Heart right ventricle (tissue), 16 donors: Measurements from ENCODE around the gene AGAP1. TPM values are rescaled to one million over a fixed set of nuclear protein-coding genes. Genes with fewer than 3 reads are reported as not detected.

ENCODE experiments used
- ATAC-seq, 8 donors: fragments of 200-7000 bp; cut with Tn5 transposase; one replicate each; pipeline ENCODE4 v1.9.1; 2020; ENCODE audit warnings: mild to moderate bottlenecking in 8 of 8, moderate library complexity in 8 of 8, moderate number of reproducible peaks in 1 of 8
- DNase-seq, 2 donors: peaks; one replicate each; pipeline ENCODE4 v3.0.0-alpha.2; 2020
- H3K27ac ChIP-seq, 10 donors: fragments of 200-600 bp; sonication (generic) in 2 of 10; one replicate each; pipeline versions ENCODE4 v1.5.0 to v1.8.0; 2020 to 2022; ENCODE audit warnings: mild to moderate bottlenecking in 3 of 10
- H3K27me3 ChIP-seq, 7 donors: fragments of 200-600 bp; one replicate each; pipeline ENCODE4 v1.8.0; 2021 to 2022; ENCODE audit warnings: mild to moderate bottlenecking in 2 of 7
- H3K36me3 ChIP-seq, 9 donors: fragments of 200-600 bp; sonication (generic) in 1 of 9; one replicate each; pipeline versions ENCODE4 v1.5.0 to v1.8.0; 2020 to 2022; ENCODE audit warnings: mild to moderate bottlenecking in 2 of 9
- H3K4me1 ChIP-seq, 9 donors: fragments of 200-600 bp; sonication (generic) in 1 of 9; one replicate each; pipeline versions ENCODE4 v1.5.0 to v1.8.0; 2020 to 2022; ENCODE audit warnings: mild to moderate bottlenecking in 4 of 9
- H3K4me3 ChIP-seq, 10 donors: fragments of 200-600 bp; sonication (generic) in 2 of 10; one replicate each; pipeline versions ENCODE4 v1.5.0 to v1.8.0; 2020 to 2022; ENCODE audit warnings: mild to moderate bottlenecking in 7 of 10, moderate library complexity in 2 of 10
- H3K9me3 ChIP-seq, 11 donors: fragments of 200-600 bp in 10 of 11; sonication (generic) in 2 of 11; one replicate each; pipeline versions ENCODE4 v1.5.0 to v1.8.0; 2013 to 2022; ENCODE audit warnings: mild to moderate bottlenecking in 2 of 11, control low read depth in 1 of 11, moderate library complexity in 1 of 11
- CTCF ChIP-seq, 9 donors: fragments of 200-600 bp; sonication (generic) in 2 of 9; IDR thresholded peaks; one replicate each; pipeline versions ENCODE4 v1.5.0 to v1.8.0; 2021 to 2022; ENCODE audit warnings: antibody characterized with exemption in 9 of 9, mild to moderate bottlenecking in 5 of 9, moderate library complexity in 1 of 9
- WGBS, 2 donors: extraction: QIAGEN DNeasy Blood & Tissue Kit; methylation state at CpG; one replicate each; pipeline ENCODE4 v1.1.7; 2013; ENCODE audit warnings: inconsistent platforms in 1 of 2; 5-methylcytosine and 5-hydroxymethylcytosine counted together
- intact Hi-C, 10 donors: fragments of 100-400 bp; cut with DNase I; formaldehyde crosslinking; loops; one replicate each; pipeline versions ENCODE4 v1.11.1 to v1.14.2; 2022
- polyA plus RNA-seq, 2 donors: library from polyadenylated mRNA; stranded (reverse); fragments of 200-250 nt; gene quantifications; one replicate each; pipeline ENCODE4 v1.2.3, GENCODE V29; 2013
- total RNA-seq, 10 donors: library from RNA; stranded (reverse); fragmentation: NEBNext Ultra II Directional in 3 of 10; extraction: Animal tissue kit (Norgen Biotek cat#: 25700) in 3 of 10; gene quantifications; one replicate each; pipeline versions ENCODE4 v1.2.1 to v1.2.4, GENCODE V29; 2021 to 2023
- donor health status: Arrhythmogenic right ventricular cardiomyopathy.
- donor health status: ischemic (EF 13 %, LVEDD 7.1; RV severe dilation, severe dysfunction).
- donor health status: healthy with polysubstance abuse.
- donor health status: DM: no; HTN: yes; CAD: no.
- donor health status: DM: no; HTN: no; CAD: no.
- donor health status: ischemic (EF 25% LVEDD 6.9; RV normal size, moderate dysfunction).
- donor health status: ischemic (EF 25% LVEDD 5.7; RV mildly dilated, moderate dysfunction).
- donor health status: healthy.
- donor health status: DM: yes; HTN: yes; CAD: no.
- donor health status: Ischemic cardiomyopathy.
- donor health status: ischemic (EF 35%, LVEDD 5.7; RV mildly dilated, moderate dysfunction).
- donor health status: nonischemic (EF 11% LVEDD 7.7; RV severe dilation, severe dysfunction).
- donor health status: DM: yes; HTN: yes; CAD: no.
- donor health status: PGD.
- donor health status: ischemic (EF 29% LVEDD 5.4; RV normal size, mild dysfunction).
- donor health status: nonischemic (EF 23%, LVEDD 6.1; RV moderate dilation, normal function).

AGAP1 gene
- total and polyA plus RNA-seq, 12 donors, result 3.5 to 29.2 (median 19.4) TPM

DNA sequence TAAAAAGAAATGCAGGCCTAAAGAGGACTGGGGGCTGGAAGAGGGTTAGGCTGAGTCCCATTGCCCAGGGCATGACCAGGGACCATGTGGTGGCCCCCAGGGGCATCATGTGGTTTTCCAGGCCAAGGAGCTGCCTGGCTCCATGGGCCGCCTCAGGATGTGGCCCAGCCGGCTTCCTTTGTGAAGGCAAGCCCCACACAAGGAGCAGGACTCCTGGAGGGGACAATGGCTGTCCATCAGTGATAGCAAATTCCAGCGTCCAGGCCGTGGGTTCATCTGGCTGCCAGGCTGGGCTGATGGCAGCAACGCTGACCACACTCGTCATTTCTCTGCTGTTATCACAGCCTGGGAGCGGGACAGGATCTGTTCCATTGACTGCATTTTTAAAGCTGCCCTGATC is 591.8 kb downstream of the AGAP1 start:
- Histone ChIP-seq H3K4me1 (peaks cover 0 to 16% (median 7%) of the 10 kb centered on the region in 9 donors), H3K27ac (no peak overlapping the region), H3K9me3 (no peaks in the 10 kb centered on the region), H3K4me3 (no peak overlapping the region), H3K27me3 (no peaks in the 10 kb centered on the region), H3K36me3 (no peaks in the 10 kb centered on the region)
- 76 to 82% methylated on average over 7 of the region's 7 CpGs for WGBS, 2 donors
- TF ChIP-seq CTCF (IDR thresholded peaks at IDR 0.05), result no peak
- ATAC-seq (no peak), DNase-seq (no peak)
- intact Hi-C loops, result no loop called here

DNA sequence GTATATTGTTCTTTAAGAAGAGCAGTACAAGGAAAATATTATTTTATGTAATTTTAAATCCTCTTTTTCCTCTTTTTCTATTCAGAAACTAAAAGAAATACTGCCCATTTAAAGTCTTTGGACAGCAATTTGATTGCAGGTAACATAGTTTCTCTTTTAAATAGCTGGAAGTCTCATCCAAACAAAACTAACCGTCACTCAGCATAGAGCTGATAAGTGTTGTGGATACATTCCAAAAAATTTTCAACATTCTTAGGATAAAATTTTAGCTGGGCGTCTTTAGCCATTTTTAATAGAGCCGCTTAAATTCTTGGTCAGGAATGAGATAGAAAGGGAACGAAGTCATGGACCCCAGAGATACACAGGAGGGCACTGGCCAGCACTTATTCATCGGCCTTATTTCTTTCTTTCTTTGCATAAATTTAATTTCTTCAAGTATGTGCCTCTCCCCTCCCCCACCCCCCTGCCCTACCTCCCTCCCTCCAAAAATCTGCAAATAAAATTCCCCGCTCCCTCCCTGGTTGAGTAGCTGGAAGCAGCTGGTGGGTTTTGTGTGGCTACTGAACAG is 592.6 kb downstream of the AGAP1 start:
- DNase-seq (no peak), ATAC-seq (no peak)
- 52 to 53% methylated on average over 6 of the region's 6 CpGs for WGBS, 2 donors
- no peak for TF ChIP-seq CTCF (IDR thresholded peaks at IDR 0.05)
- H3K27ac ChIP-seq, result no peak overlapping the region
- intact Hi-C loops, result no loop called here
- H3K9me3 ChIP-seq, result no peaks in the 10 kb centered on the region
- peaks cover 0 to 16% (median 7%) of the 10 kb centered on the region in 9 donors for H3K4me1 ChIP-seq
- H3K36me3 ChIP-seq, result no peaks in the 10 kb centered on the region
- no peaks in the 10 kb centered on the region for H3K27me3 ChIP-seq
- H3K4me3 ChIP-seq, result no peak overlapping the region

GRCh38 chr2:236086971-236087465 is 593.2 kb downstream of the AGAP1 start:
- Histone ChIP-seq H3K36me3 (no peaks in the 10 kb centered on the region), H3K27me3 (no peaks in the 10 kb centered on the region), H3K4me3 (no peak overlapping the region), H3K4me1 (peaks cover 0 to 16% (median 7%) of the 10 kb centered on the region in 9 donors), H3K27ac (no peak overlapping the region), H3K9me3 (no peaks in the 10 kb centered on the region)
- 67 to 81% methylated on average over 8 of the region's 8 CpGs for WGBS, 2 donors
- ATAC-seq (no peak), DNase-seq (no peak)
- no peak for TF ChIP-seq CTCF (IDR thresholded peaks at IDR 0.05)
- intact Hi-C loops, result no loop called here

- no peak overlapping the region for H3K4me3 ChIP-seq
- DNase-seq (no peak), ATAC-seq (no peak)
- WGBS, 2 donors, result 89 to 94% methylated on average over 8 of the region's 8 CpGs
- no peak overlapping the region for H3K27ac ChIP-seq
- H3K4me1 ChIP-seq, result peaks cover 0 to 16% (median 7%) of the 10 kb centered on the region in 9 donors
- H3K27me3 ChIP-seq, result no peaks in the 10 kb centered on the region
- intact Hi-C loops, result no loop called here
- H3K9me3 ChIP-seq, result no peaks in the 10 kb centered on the region
- no peak for TF ChIP-seq CTCF (IDR thresholded peaks at IDR 0.05)
- H3K36me3 ChIP-seq, result no peaks in the 10 kb centered on the region
Measured at GRCh38 chr2:236088368-236089057, 594.7 kb downstream of the AGAP1 start.
